HG03103 (cell line): ENCODE results near the gene VGLL4.
"Not testable (repeated sequence)": the region's sequence is repeated elsewhere in the genome, so short reads cannot be mapped to it uniquely, and the experiment has no call there.

ENCODE experiments used
- ATAC-seq: cut with Tn5 transposase; IDR thresholded peaks from one replicate; pipeline ENCODE4 v1.9.1; 2021; ENCODE audit warnings: low read depth; ENCODE audit not compliant: unreplicated experiment

VGLL4 gene

GRCh38 chr3:11514191-11514821 is 129.4 kb downstream of the VGLL4 start:
- ATAC-seq = no peak

DNA sequence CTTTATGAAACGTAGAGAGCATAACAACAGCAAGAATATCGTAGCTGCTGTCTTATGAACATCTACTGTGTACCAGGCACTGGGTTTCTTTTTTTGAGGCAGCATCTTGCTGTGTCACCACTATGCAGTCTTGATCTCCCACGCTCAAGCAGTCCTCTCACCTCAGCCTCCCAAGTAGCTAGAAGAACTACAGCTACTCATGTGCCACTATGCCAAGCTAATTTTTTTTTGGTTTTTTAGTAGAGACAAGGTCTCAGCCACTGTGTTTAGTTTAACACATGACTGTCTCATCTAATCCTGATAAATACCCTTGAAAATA is 129.9 kb downstream of the VGLL4 start:
- no peak for ATAC-seq

DNA sequence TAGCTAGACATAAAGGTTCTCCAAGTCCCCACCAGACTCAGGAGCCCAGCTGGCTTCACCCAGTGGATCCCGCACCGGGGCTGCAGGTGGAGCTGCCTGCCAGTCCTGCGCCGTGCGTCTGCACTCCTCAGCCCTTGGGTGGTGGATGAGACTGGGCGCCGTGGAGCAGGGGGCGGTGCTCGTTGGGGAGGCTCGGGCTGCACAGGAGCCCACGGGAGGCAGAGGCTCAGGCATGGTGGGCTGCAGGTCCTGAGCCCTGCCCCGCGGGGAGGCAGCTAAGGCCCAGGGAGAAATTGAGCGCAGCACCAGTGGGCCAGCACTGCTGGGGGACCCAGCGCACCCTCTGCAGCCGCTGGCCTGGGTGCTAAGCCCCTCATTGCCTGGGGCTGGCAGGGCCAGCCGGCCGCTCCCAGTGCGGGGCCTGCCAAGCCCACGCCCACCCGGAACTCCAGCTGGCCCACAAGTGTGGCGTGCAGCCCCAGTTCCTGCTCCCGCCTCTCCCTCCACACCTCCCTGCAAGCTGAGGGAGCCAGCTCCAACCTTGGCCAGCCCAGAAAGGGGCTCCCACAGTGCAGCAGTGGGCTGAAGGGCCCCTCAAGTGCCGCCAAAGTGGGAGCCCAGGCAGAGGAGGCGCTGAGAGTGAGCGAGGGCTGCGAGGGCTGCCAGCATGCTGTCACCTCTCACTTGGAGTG is 130.4 kb downstream of the VGLL4 start:
- ATAC-seq = not testable (repeated sequence)

DNA sequence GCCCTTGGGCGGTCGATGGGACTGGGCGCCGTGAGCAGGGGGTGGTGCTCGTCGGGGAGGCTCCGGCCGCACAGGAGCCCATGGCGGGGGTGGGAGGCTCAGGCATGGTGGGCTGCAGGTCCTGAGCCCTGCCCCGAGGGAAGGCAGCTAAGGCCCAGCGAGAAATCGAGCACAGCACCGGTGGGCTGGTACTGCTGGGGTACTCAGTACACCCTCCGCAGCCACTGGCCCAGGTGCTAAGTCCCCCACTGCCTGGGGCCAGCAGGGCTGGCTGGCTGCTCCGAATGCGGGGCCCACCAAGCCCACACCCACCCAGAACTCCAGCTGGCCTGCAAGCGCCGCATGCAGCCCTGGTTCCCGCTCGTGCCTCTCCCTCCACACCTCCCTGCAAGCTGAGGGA is 132.1 kb downstream of the VGLL4 start:
- not testable (repeated sequence) for ATAC-seq

- ATAC-seq = no peak
Observed at GRCh38 chr3:11510356-11510755, 133.4 kb downstream of the VGLL4 start.

DNA sequence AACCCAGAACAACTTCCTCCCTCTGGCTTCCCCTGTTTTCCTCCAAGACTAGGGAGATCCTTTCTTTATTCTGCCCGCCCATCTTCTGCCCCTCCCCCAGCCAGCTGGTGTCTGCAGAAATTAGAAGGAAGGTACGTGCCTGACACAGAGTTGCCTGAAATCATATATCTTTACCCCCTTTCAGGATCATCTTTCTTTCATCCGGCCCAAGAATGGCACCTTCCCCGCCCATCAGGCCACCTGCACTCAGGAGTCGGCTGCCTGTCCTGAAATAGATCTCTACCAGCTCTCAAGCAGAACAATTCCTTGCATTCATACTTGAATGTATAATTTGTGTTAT is 133.7 kb downstream of the VGLL4 start:
- no peak for ATAC-seq

GRCh38 chr3:11509173-11510000 is 134.3 kb downstream of the VGLL4 start:
- ATAC-seq = no peak

- no peak for ATAC-seq
Observed at GRCh38 chr3:11508346-11509172, 135.2 kb downstream of the VGLL4 start.

- ATAC-seq = no peak
Observed at GRCh38 chr3:11507719-11508118, 136.0 kb downstream of the VGLL4 start.
